ENCODE results near the gene KPNA4.
"Not testable (repeated sequence)": the region's sequence is repeated elsewhere in the genome, so short reads cannot be mapped to it uniquely, and the experiment has no call there.

KPNA4 gene

GRCh38 chr3:160569894-160570652 is 4.7 kb upstream of the KPNA4 start:
- no peak for DNase-seq

- DNase-seq = no peak
These were observed 3.6 kb upstream of the KPNA4 start for GRCh38 chr3:160568989-160569388.

GRCh38 chr3:160567774-160568173 is 2.4 kb upstream of the KPNA4 start:
- no peak for DNase-seq

GRCh38 chr3:160566499-160566898 is 1.1 kb upstream of the KPNA4 start:
- no peak for DNase-seq

GRCh38 chr3:160564949-160565441 is 376 bp downstream of the KPNA4 start:
- peak; percentile 54 for DNase-seq

- DNase-seq = no peak
These were observed 986 bp downstream of the KPNA4 start for GRCh38 chr3:160564258-160564911.

GRCh38 chr3:160562952-160563351 is 2.4 kb downstream of the KPNA4 start:
- DNase-seq = no peak

- no peak for DNase-seq
These were observed 7.8 kb downstream of the KPNA4 start for GRCh38 chr3:160557571-160557970.

GRCh38 chr3:160556141-160556540 is 9.2 kb downstream of the KPNA4 start:
- no peak for DNase-seq

GRCh38 chr3:160554980-160555379 is 10.4 kb downstream of the KPNA4 start:
- no peak for DNase-seq

GRCh38 chr3:160553827-160554226 is 11.5 kb downstream of the KPNA4 start:
- DNase-seq = no peak

GRCh38 chr3:160546727-160547126 is 18.6 kb downstream of the KPNA4 start:
- DNase-seq = no peak

GRCh38 chr3:160545504-160545871 is 19.9 kb downstream of the KPNA4 start:
- DNase-seq = no peak

- DNase-seq = no peak
These were observed 20.4 kb downstream of the KPNA4 start for GRCh38 chr3:160544844-160545503.

GRCh38 chr3:160540551-160540950 is 24.8 kb downstream of the KPNA4 start:
- no peak for DNase-seq

GRCh38 chr3:160538895-160539294 is 26.5 kb downstream of the KPNA4 start:
- no peak for DNase-seq

GRCh38 chr3:160537729-160538128 is 27.6 kb downstream of the KPNA4 start:
- DNase-seq = no peak

GRCh38 chr3:160532371-160532770 is 33.0 kb downstream of the KPNA4 start:
- no peak for DNase-seq

- DNase-seq = no peak
These were observed 34.1 kb downstream of the KPNA4 start for GRCh38 chr3:160531311-160531710.

- not testable (repeated sequence) for DNase-seq
These were observed 49.0 kb downstream of the KPNA4 start for GRCh38 chr3:160516391-160516790.

- DNase-seq = no peak
These were observed 64.0 kb downstream of the KPNA4 start for GRCh38 chr3:160501325-160501724.

GRCh38 chr3:160498202-160498601 is 67.2 kb downstream of the KPNA4 start:
- no peak for DNase-seq

- DNase-seq = no peak
These were observed 75.2 kb downstream of the KPNA4 start for GRCh38 chr3:160490166-160490565.

GRCh38 chr3:160486459-160486869 is 78.9 kb downstream of the KPNA4 start:
- DNase-seq = peak; percentile 40

All from activated CD4-positive, alpha-beta T cell treated with anti-CD3 and anti-CD28 coated beads, Interleukin-2, amount 50 U/mL, for 16 hours (primary cell).